HG03066 (cell line): ENCODE measurements around the gene SLX4.
"Not testable (repeated sequence)": the region's sequence is repeated elsewhere in the genome, so short reads cannot be mapped to it uniquely, and the experiment has no call there.

Source experiments
- ATAC-seq: cut with Tn5 transposase; IDR thresholded peaks from one replicate; pipeline ENCODE4 v1.9.1; 2021; ENCODE audit warnings: low read depth; ENCODE audit not compliant: unreplicated experiment

SLX4 gene, protein sequence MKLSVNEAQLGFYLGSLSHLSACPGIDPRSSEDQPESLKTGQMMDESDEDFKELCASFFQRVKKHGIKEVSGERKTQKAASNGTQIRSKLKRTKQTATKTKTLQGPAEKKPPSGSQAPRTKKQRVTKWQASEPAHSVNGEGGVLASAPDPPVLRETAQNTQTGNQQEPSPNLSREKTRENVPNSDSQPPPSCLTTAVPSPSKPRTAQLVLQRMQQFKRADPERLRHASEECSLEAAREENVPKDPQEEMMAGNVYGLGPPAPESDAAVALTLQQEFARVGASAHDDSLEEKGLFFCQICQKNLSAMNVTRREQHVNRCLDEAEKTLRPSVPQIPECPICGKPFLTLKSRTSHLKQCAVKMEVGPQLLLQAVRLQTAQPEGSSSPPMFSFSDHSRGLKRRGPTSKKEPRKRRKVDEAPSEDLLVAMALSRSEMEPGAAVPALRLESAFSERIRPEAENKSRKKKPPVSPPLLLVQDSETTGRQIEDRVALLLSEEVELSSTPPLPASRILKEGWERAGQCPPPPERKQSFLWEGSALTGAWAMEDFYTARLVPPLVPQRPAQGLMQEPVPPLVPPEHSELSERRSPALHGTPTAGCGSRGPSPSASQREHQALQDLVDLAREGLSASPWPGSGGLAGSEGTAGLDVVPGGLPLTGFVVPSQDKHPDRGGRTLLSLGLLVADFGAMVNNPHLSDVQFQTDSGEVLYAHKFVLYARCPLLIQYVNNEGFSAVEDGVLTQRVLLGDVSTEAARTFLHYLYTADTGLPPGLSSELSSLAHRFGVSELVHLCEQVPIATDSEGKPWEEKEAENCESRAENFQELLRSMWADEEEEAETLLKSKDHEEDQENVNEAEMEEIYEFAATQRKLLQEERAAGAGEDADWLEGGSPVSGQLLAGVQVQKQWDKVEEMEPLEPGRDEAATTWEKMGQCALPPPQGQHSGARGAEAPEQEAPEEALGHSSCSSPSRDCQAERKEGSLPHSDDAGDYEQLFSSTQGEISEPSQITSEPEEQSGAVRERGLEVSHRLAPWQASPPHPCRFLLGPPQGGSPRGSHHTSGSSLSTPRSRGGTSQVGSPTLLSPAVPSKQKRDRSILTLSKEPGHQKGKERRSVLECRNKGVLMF (N-terminal part only)

GRCh38 chr16:3611146-3611975, at the start of gene SLX4:
Gene SLX4, minus strand, starts transcription at chr16:3611606. Its CDS starts 2,642 bp downstream, at chr16:3608964.
- ATAC-seq, result peak; percentile 73

- ATAC-seq, result no peak
Measured at GRCh38 chr16:3659251-3659650, 47.8 kb upstream of the SLX4 start.

GRCh38 chr16:3656491-3657468, 45.4 kb upstream of the SLX4 start:
- no peak for ATAC-seq

DNA sequence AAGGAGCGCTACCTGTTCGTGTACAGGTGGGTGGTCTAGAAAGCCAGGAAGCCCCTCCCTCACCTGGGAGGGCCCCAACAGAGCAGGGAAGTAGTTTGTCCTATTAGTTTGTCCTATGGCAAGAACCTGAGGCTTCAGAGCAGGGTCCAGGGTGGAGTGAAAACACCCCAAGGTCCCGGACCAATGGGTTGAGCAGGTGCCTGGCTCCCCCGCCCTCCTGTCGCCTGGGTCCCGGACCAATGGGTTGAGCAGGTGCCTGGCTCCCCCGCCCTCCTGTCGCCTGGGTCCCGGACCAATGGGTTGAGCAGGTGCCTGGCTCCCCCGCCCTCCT, 44.7 kb upstream of the SLX4 start:
- not testable (repeated sequence) for ATAC-seq

DNA sequence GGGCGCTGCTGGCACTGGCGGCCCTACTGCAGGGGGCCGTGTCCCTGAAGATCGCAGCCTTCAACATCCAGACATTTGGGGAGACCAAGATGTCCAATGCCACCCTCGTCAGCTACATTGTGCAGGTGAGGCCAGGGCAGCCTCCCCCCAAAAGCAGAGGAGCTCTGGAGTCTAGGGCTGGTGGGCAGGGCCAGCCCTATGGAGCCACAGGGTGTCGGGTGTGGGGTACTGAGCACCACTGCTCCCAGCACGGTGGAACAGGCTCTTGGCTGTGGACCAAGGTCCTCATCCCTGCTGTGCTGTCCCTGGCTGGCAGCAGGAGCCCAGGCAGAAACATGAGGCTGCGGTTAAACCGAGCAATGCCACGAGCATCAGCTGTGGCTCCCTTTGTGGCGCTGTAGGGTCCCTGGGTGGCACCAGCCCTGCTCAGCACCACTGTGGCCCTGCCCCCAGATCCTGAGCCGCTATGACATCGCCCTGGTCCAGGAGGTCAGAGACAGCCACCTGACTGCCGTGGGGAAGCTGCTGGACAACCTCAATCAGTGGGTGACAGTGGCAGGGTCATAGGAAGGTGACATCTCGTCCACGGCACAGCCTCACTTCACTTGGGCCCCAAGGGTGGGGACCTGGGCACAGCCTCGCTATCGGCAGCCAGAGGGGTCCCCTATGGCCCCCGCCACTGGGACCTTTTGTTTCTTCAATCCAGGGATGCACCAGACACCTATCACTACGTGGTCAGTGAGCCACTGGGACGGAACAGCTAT, 44.2 kb upstream of the SLX4 start:
- ATAC-seq, result no peak

DNA sequence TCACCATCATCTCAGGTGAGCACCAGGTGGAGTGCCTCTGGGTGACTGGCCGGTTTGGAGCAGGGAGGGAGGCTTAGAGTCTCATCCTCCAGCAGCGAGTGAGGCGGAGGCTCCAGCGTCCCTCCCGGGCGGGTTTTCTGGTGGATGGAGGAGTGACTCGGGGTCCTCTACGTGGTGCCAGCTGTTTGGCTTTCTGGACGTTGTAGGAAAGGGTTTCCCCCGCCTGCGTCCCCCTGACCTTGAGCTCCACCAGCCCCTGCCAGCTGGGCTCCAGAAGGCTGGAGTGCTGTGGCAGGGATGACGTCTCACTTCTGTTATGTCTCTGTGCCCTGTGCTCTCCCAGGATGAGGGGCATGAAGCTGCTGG, 43.6 kb upstream of the SLX4 start:
- ATAC-seq, result no peak

- no peak for ATAC-seq
Measured at GRCh38 chr16:3654249-3654991, 43.0 kb upstream of the SLX4 start, which contains the start of gene DNASE1. Gene DNASE1, plus strand, starts transcription at chr16:3654691. Its CDS starts 683 bp downstream, at chr16:3655374.

GRCh38 chr16:3652373-3653195, 41.2 kb upstream of the SLX4 start:
- no peak for ATAC-seq

GRCh38 chr16:3651461-3652372, 40.3 kb upstream of the SLX4 start:
- ATAC-seq, result no peak

DNA sequence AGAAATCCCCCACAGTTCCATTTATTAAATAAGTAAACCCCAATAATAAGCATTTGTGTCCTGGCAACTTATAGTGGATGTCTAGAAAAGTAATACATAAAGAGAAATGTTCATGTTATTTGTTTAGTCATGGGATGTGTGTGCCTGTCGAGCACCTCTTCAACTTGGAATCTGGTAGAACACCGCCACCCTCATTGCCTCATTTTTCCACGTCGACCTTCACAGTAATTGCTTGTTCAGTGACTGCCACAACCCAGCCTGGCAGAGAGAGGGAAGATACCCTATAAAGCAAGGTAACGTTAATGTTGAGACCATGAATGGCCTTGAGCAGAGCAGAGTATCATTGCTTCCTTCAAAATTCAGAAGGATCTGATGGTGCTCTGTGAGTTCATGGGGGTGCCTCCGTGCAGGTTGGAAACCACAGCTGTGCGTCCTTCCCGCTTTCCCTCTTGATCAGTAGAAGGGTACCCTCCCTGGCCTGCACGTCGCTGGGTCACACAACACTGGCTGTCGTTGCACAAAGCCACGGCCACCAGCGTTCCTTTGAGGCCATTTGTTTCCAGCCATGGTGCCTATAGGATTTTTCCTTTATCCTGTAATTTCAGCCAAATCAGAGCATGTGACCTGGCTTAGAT, 39.3 kb upstream of the SLX4 start:
- no peak for ATAC-seq

- no peak for ATAC-seq
Measured at GRCh38 chr16:3646348-3646920, 35.0 kb upstream of the SLX4 start.

DNA sequence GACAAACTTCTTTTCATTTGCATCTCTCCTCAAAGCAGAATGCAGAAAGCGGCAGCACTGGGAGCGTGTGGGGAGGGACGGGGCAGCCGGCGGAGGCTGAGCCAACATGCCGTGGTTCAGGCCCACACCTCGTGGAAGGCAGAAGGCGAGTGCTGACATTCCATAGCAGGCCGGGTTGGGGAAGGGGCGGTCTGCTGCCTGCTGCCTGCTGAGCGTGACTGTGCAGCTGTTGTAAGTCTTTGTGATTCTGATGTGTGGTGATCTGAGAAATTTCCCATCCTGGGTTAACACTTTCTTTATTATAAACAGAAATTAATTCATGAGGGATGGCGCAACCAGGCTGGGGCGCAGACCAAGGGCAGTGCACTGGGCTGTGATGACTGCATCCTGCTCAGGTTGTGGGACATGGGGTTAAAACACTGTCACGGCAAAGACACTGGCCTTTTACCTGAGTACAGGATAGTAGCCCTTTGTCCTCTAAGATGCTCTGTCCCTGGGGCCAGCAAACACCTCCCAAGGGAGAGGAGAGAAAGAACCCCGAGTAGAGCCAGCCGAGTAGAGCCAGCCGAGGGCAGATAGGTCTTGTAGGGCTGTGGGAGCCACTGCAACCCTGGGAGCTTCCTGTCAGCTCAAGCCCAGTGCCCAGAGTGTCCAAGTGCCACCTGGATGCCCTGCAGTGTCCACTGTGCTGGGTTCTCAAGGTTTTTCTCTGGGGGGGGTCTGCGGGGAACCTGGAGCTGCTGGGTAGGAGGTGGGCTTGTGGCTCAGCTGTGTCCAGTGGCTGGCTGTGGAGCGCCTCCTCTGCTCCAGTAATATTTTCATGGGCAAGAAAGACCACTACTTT, 34.3 kb upstream of the SLX4 start:
- ATAC-seq, result no peak

GRCh38 chr16:3645108-3645503, 33.7 kb upstream of the SLX4 start:
- ATAC-seq, result no peak

- no peak for ATAC-seq
Measured at GRCh38 chr16:3643095-3643730, 31.8 kb upstream of the SLX4 start.
